ENCODE measurements around the gene SPRED2.

- TF ChIP-seq, protein P1, sequence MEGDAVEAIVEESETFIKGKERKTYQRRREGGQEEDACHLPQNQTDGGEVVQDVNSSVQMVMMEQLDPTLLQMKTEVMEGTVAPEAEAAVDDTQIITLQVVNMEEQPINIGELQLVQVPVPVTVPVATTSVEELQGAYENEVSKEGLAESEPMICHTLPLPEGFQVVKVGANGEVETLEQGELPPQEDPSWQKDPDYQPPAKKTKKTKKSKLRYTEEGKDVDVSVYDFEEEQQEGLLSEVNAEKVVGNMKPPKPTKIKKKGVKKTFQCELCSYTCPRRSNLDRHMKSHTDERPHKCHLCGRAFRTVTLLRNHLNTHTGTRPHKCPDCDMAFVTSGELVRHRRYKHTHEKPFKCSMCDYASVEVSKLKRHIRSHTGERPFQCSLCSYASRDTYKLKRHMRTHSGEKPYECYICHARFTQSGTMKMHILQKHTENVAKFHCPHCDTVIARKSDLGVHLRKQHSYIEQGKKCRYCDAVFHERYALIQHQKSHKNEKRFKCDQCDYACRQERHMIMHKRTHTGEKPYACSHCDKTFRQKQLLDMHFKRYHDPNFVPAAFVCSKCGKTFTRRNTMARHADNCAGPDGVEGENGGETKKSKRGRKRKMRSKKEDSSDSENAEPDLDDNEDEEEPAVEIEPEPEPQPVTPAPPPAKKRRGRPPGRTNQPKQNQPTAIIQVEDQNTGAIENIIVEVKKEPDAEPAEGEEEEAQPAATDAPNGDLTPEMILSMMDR (IDR thresholded peaks at IDR 0.05) = no peak
- no peak for TF ChIP-seq POLR2A (IDR thresholded peaks at IDR 0.05)
- no peak for TF ChIP-seq EP300 (IDR thresholded peaks at IDR 0.05)
Observed at GRCh38 chr2:65329525-65329924, 102.9 kb downstream of the SPRED2 start.

Measured in stomach (tissue), 4 donors.